Erythroblast (primary cell): ENCODE measurements around the gene FAT3.

Experiments used
- DNase-seq, 2 experiments: peaks; one replicate each; lab custom pipeline; 2025; lab: John Stamatoyannopoulos, UW
- GATA1 ChIP-seq: IDR thresholded peaks from 2 replicates; pipeline ENCODE4 v1.6.1; 2011; ENCODE audit warnings: low read depth, mild to moderate bottlenecking, control low read depth, low read length, moderate library complexity
- POLR2A ChIP-seq: IDR thresholded peaks from 2 replicates; pipeline ENCODE4 v1.6.1; 2011; ENCODE audit warnings: mild to moderate bottlenecking, low read length

The FAT3 gene

GRCh38 chr11:92251980-92252379 is 27.4 kb downstream of the FAT3 start:
- no peak for DNase-seq
- TF ChIP-seq POLR2A, result no peak
- no peak for TF ChIP-seq GATA1

GRCh38 chr11:92253421-92253820 is 28.8 kb downstream of the FAT3 start:
- TF ChIP-seq GATA1, result no peak
- no peak for TF ChIP-seq POLR2A
- DNase-seq, result no peak

- DNase-seq, result no peak
- TF ChIP-seq GATA1 (no peak), POLR2A (no peak)
Measured at GRCh38 chr11:92253945-92254344, 29.3 kb downstream of the FAT3 start.

GRCh38 chr11:92257536-92257935 is 32.9 kb downstream of the FAT3 start:
- no peak for TF ChIP-seq GATA1
- TF ChIP-seq POLR2A, result no peak
- DNase-seq, result no peak

- DNase-seq, result no peak
- no peak for TF ChIP-seq POLR2A
- no peak for TF ChIP-seq GATA1
Measured at GRCh38 chr11:92259861-92260260, 35.2 kb downstream of the FAT3 start.

GRCh38 chr11:92264350-92264749 is 39.7 kb downstream of the FAT3 start:
- no peak for DNase-seq
- no peak for TF ChIP-seq POLR2A
- TF ChIP-seq GATA1, result no peak

GRCh38 chr11:92266806-92267205 is 42.2 kb downstream of the FAT3 start:
- no peak for TF ChIP-seq POLR2A
- no peak for TF ChIP-seq GATA1
- DNase-seq, result no peak

GRCh38 chr11:92267278-92267677 is 42.7 kb downstream of the FAT3 start:
- TF ChIP-seq POLR2A (no peak), GATA1 (no peak)

GRCh38 chr11:92267968-92268367 is 43.4 kb downstream of the FAT3 start:
- DNase-seq, result no peak
- TF ChIP-seq GATA1, result no peak
- no peak for TF ChIP-seq POLR2A

More at GRCh38 chr11:92267278-92267677, 42.7 kb downstream of the FAT3 start:
- DNase-seq, result no peak

GRCh38 chr11:92268546-92268945 is 43.9 kb downstream of the FAT3 start:
- no peak for DNase-seq

GRCh38 chr11:92269021-92269420 is 44.4 kb downstream of the FAT3 start:
- no peak for DNase-seq
- TF ChIP-seq POLR2A (no peak), GATA1 (no peak)

More at GRCh38 chr11:92268546-92268945, 43.9 kb downstream of the FAT3 start:
- TF ChIP-seq POLR2A (no peak), GATA1 (no peak)

GRCh38 chr11:92269841-92270240 is 45.2 kb downstream of the FAT3 start:
- TF ChIP-seq POLR2A (no peak), GATA1 (no peak)
- no peak for DNase-seq

- no peak for DNase-seq
- TF ChIP-seq GATA1 (no peak), POLR2A (no peak)
Measured at GRCh38 chr11:92272651-92273050, 48.0 kb downstream of the FAT3 start.
